Brain microvascular endothelial cell (primary cell): Measurements from ENCODE around the gene VEZF1.

Experiments
- DNase-seq: peaks from one replicate; pipeline ENCODE4 v3.0.0-alpha.2; 2020
- H3K27ac ChIP-seq: fragments of 250-450 bp; sonication (Bioruptor Pico); 2 replicates; pipeline ENCODE4 v1.5.1; 2020; ENCODE audit warnings: mild to moderate bottlenecking, moderate library complexity
- H3K27me3 ChIP-seq: fragments of 250-450 bp; sonication (Bioruptor Pico); replicated peaks from 2 replicates; pipeline ENCODE4 v1.5.1; 2020; ENCODE audit warnings: mild to moderate bottlenecking
- H3K36me3 ChIP-seq: fragments of 250-450 bp; sonication (Bioruptor Pico); replicated peaks from 2 replicates; pipeline ENCODE4 v1.5.1; 2020; ENCODE audit warnings: mild to moderate bottlenecking
- H3K4me3 ChIP-seq: 2 replicates; pipeline ENCODE4 v1.5.1; 2011; ENCODE audit warnings: low read depth, mild to moderate bottlenecking, control low read depth, low read length, moderate library complexity
- in situ Hi-C: cut with HindIII; loops from 2 replicates; pipeline ENCODE4 v1.10.0; 2017; ENCODE audit warnings: low sequenced_read_pairs, low pct_ligation_motif_present
- TF ChIP-seq, protein P1 (sequence below): IDR thresholded peaks from 2 replicates; pipeline ENCODE4 v1.5.1; 2011; ENCODE audit warnings: low read depth, mild to moderate bottlenecking, moderate library complexity, low read length, control low read depth, inconsistent platforms; ENCODE audit errors: missing control alignments

VEZF1 gene

DNA sequence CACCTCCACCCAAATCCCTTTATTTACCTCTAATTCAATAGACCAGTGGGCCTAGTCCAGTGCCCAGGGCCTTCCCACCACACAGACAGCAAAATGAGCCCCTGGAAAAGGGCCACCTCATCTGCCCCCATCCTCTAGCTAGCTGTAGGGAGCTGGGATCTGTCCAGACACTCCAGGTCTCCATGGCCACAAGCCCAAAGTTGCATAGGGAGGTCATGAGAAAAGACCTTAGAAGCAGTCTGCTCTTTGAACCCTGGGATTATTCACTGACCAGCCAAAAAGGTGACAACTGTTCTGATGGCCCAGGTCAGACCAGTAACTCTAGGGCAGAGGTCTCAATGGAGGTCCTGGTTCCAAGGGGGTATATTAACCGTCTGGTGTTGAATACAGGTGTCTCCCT, 34.8 kb downstream of the VEZF1 start:
- H3K4me3 ChIP-seq, result no peak overlapping the region

DNA sequence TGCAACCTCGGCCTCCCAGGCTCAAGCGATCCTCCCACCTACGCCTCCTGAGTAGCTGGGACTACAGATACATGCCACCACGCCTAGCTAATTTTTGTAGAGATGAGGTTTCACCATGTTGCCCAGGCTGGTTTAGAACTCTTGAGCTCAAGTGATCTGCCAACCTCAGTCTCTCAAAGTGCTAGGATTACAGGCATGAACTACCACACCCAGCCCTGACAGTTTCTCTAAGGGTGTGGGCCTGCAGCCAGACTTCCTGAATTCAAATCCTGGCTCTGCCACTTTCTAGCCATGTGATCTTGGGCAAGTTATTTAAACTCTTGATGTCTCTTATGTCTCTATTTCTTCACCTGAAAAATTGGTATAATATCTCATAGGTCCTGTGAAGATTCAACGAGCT, 38.4 kb downstream of the VEZF1 start:
- no peaks in the 10 kb centered on the region for H3K27me3 ChIP-seq
- in situ Hi-C loops, result no loop called here
- no peak overlapping the region for H3K4me3 ChIP-seq
- DNase-seq, result no peak
- TF ChIP-seq, protein P1, sequence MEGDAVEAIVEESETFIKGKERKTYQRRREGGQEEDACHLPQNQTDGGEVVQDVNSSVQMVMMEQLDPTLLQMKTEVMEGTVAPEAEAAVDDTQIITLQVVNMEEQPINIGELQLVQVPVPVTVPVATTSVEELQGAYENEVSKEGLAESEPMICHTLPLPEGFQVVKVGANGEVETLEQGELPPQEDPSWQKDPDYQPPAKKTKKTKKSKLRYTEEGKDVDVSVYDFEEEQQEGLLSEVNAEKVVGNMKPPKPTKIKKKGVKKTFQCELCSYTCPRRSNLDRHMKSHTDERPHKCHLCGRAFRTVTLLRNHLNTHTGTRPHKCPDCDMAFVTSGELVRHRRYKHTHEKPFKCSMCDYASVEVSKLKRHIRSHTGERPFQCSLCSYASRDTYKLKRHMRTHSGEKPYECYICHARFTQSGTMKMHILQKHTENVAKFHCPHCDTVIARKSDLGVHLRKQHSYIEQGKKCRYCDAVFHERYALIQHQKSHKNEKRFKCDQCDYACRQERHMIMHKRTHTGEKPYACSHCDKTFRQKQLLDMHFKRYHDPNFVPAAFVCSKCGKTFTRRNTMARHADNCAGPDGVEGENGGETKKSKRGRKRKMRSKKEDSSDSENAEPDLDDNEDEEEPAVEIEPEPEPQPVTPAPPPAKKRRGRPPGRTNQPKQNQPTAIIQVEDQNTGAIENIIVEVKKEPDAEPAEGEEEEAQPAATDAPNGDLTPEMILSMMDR, result no peak
- H3K27ac ChIP-seq, result peak overlapping the region; percentile 21
- H3K36me3 ChIP-seq, result no peaks in the 10 kb centered on the region

More for the DNA sequence above, 34.8 kb downstream of the VEZF1 start:
- Histone ChIP-seq H3K36me3 (no peaks in the 10 kb centered on the region), H3K27ac (no peak overlapping the region), H3K27me3 (no peaks in the 10 kb centered on the region)
- TF ChIP-seq, protein P1, result no peak
- no peak for DNase-seq
- in situ Hi-C loops, result no loop called here

DNA sequence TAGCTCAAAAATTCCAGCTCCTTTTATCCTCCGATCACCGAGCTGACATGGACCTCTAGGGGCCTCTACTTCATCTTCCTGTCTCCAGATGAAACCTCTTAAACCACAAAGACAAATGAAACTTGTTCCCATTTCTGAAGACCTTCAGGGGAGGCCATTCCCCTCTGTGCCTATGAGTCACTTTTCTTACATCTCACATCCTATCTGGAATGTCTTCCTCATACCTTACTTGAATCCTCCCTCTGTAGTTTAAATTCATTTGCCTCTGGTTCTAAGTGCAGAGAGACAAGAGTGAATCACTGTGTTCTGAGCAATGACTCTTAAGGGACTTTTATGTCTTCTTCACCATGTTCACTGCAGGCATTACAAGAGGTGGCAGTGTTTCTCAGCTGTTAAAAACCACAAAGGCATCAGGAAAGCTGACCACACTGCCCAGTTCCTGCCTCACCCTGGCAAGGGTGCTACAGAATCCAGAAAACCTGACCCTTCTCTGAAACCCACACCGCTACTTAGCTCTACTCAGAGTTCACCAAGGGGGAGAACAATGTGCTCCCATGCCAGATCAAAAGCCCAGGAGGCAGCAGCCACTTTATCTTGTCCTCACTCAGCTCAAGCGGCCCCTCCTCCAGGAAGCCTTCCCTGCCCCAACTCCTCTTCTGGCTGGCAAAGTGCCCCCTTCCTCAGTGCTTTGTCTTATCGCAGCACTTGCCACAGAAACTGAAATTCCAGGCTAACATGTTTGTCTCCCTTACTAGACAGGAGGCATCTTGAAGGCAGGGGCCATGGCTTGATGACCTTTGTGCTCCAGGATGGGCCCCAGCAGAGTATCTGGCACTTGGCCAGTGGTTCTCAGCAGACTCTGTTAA, 39.3 kb downstream of the VEZF1 start:
- H3K4me3 ChIP-seq, result no peak overlapping the region
- DNase-seq, result peak; percentile 66

DNA sequence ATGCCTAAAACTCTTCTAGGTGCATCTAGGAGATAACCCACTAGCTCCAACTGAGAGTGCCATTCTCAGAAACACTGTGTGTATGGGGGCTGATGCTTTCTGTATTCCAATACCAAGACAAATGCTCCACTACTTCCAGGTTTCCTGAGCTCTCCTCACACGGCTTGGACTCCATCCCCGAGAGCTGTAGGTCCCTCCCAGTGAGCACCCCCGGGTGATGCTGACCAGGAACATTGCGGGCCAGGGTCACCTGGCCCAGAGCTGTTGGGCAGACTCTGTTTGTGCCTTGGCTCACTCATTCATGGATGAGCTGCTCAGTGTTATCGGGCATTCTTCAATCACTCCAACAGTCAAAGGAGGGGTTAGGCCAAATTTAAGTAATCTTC, 39.9 kb downstream of the VEZF1 start:
- Histone ChIP-seq H3K27ac (peak overlapping the region; percentile 66), H3K4me3 (no peak overlapping the region)
- in situ Hi-C loops, result no loop called here

More for the DNA sequence above, 39.3 kb downstream of the VEZF1 start:
- Histone ChIP-seq H3K27me3 (no peaks in the 10 kb centered on the region), H3K36me3 (no peaks in the 10 kb centered on the region), H3K27ac (peak overlapping the region; percentile 66)
- TF ChIP-seq, protein P1, result no peak
- in situ Hi-C loops, result no loop called here

DNA sequence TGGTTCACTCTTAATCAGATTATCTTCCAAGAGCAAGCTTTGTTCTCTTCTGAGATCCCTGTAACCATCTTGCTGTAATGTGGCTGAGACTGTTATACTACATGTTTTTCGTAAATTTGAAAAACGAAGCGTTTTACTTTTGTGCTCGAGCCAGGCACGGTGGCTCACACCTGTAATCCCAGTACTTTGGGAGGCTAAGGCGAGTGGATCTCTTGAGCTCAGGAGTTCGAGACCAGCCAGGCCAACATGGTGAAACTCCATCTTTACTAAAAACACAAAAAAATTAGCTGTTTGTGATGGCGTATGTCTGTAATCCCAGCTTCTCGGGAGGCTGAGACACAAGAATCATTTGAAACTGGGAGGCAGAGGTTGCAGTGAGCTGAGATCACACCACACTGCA, 40.7 kb downstream of the VEZF1 start:
- in situ Hi-C loops, result no loop called here
- TF ChIP-seq, protein P1, result no peak
- DNase-seq, result no peak
- H3K36me3 ChIP-seq, result no peaks in the 10 kb centered on the region
- no peak overlapping the region for H3K4me3 ChIP-seq
- no peaks in the 10 kb centered on the region for H3K27me3 ChIP-seq
- peak overlapping the region; percentile 66 for H3K27ac ChIP-seq

More for the DNA sequence above, 39.9 kb downstream of the VEZF1 start:
- no peak for DNase-seq
- TF ChIP-seq, protein P1, result no peak
- no peaks in the 10 kb centered on the region for H3K27me3 ChIP-seq
- H3K36me3 ChIP-seq, result no peaks in the 10 kb centered on the region
